AG10803 (cell line): Measurements from ENCODE around the gene DTD1.
A peak's percentile ranks its signal among the peaks of the same experiment; 100 is the strongest.

Experiments used
- DNase-seq: peaks from one replicate; pipeline ENCODE4 v3.0.0; 2010; ENCODE audit warnings: low read depth
- H3K4me3 ChIP-seq: 2 replicates; pipeline ENCODE4 v1.5.1; 2011; ENCODE audit warnings: mild to moderate bottlenecking, low read length, control low read depth
- TF ChIP-seq, protein P1 (sequence below): conservative IDR thresholded peaks from 2 replicates; pipeline ENCODE4 v1.5.1; 2011; ENCODE audit warnings: mild to moderate bottlenecking, low read length, control low read depth, inconsistent platforms

Gene DTD1

DNA sequence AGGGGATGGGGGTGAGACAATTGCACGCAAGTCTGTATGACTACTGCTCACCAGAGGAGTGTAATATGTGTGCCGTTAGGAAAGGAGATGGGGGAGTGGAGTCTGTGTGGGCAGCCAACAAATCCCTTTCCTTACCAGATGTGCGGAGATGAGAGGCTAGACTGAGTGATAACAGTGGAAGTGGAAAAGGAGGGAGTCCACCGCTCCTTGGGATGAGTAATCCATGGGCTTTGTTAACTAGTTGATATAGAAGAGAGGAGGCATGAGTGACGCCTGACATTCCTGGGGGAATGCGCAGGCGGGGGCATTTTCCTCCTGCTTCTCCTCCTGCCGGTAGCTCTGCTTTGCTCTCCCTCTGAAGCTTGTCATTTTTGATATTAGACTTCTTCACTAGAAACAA, 34.1 kb upstream of the DTD1 start:
- no peak for DNase-seq
- no peak overlapping the region for H3K4me3 ChIP-seq
- TF ChIP-seq, protein P1, sequence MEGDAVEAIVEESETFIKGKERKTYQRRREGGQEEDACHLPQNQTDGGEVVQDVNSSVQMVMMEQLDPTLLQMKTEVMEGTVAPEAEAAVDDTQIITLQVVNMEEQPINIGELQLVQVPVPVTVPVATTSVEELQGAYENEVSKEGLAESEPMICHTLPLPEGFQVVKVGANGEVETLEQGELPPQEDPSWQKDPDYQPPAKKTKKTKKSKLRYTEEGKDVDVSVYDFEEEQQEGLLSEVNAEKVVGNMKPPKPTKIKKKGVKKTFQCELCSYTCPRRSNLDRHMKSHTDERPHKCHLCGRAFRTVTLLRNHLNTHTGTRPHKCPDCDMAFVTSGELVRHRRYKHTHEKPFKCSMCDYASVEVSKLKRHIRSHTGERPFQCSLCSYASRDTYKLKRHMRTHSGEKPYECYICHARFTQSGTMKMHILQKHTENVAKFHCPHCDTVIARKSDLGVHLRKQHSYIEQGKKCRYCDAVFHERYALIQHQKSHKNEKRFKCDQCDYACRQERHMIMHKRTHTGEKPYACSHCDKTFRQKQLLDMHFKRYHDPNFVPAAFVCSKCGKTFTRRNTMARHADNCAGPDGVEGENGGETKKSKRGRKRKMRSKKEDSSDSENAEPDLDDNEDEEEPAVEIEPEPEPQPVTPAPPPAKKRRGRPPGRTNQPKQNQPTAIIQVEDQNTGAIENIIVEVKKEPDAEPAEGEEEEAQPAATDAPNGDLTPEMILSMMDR: no peak

DNA sequence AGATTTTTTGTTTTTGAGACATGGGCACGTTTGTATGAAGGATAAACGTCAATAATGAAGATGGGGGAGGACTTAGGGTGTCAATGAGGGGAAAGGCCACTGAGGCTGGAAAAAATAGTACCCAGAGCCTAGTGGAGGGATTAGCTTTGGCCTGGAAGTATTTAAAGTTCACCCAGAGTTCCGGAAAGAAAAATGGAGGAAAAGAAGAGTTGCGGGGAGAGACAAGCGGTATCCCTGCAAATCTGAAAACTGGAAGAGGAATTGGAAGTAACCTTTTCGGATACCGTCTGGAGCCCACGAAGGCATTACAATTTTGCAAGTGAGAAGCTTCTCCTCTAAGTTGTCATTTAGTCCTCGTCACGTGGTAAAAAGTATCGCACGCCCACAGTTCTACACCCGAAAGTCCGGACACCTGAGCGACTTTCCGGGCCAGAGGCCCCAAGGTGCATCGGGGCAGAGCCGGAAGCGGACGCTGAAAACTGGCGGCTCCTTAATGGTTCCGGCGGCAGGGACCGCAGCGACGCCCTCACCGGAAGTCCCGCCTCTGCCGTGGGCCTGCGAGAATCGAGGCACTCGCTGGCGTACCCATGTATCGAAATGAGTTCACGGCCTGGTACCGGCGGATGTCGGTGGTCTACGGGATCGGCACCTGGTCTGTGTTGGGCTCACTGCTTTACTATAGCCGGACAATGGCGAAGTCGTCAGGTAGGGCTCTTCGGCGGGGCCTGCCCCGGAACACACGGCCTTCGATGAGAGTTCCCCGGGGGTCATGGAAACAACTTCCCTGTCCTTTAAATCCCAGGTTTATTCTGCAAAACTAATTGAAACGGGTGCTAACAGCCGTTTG, 20.7 kb upstream of the DTD1 start, which contains the start of gene SMIM26:
SMIM26 (plus strand) TSS at position 541 of the 847 bp plus-strand sequence; CDS start at position 588, 47 bp downstream.
- TF ChIP-seq, protein P1: no peak
- H3K4me3 ChIP-seq: peak within 1 kb of the TSS; percentile 65
- peak; percentile 85 for DNase-seq

DNA sequence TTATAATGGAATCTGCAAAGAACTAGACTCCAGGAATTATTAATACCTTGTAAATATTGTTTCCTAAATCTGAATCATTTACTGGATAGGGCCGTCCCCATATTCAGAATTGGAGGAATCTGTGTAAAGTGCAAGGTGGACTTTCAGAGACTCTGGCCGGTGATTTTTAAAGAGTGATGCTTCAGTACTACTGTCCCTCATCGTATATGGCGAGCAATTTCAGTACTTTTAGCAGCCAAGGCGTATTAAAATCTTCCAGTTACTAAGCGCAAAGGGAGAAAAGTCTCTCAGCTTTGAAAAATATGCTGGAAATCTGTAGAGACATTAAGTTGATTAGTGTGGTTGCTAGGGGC, 20.1 kb upstream of the DTD1 start:
- TF ChIP-seq, protein P1: no peak
- DNase-seq: no peak
- peak overlapping the region; percentile 65 for H3K4me3 ChIP-seq

DNA sequence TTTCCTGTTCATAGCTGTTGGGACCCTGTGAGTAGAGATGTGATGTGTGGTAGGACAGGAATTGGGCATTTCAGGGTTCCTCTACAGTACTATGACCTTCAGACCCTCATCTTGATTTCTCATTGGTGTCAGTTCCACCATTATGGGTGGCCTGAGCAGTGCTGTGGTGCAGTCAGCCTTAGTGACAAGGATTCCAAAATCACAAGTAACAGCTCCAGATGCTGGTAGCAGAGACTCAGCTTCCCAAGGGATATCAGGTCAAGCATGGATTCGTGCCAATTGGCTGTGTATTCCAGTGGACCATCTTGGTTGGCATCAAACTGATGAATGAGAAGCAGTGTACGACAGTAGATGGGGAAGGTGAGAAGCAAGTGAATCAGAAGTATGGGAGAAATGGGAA, 16.8 kb upstream of the DTD1 start:
- TF ChIP-seq, protein P1: no peak
- no peak for DNase-seq
- H3K4me3 ChIP-seq: no peak overlapping the region

DNA sequence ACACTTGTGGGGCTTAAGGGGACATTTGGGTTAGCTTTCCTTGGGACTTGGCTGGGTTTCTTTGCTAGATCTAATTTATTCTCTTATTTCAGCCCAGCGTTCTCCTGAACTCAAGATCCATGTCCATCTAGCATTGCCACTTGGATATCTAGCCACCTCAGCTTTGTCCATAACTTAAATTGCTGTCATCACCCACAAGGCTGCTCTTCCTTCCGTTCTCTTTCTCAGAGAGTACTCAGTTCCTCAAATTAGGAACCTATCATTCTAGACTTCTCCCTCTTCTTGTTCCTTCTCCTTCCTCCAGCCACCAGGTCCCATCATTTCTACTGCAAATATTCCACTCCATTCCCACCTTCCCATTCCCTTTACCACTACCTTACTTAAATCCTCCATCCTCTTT, 16.3 kb upstream of the DTD1 start:
- no peak for DNase-seq
- TF ChIP-seq, protein P1: no peak
- H3K4me3 ChIP-seq: no peak overlapping the region

DNA sequence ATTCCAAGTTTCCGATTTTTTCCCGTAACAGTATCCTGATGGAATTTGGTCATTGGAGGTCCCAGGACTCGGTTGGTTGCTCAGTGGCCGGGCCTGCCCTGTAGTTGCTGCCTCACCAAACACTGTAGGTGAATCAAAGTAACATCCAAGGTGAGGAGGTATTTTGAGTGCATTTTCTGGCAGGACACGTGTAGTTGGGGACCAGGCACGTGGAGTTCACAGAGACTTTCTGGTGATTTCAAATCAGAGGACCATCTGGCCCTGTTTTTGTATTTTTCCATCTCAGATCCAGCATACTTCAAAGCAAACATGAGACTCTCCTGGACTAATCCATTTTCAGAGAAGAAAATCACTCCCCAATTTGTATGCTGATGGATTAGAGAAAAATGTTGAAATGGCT, 9.9 kb upstream of the DTD1 start:
- DNase-seq: no peak
- no peak overlapping the region for H3K4me3 ChIP-seq
- TF ChIP-seq, protein P1: no peak

DNA sequence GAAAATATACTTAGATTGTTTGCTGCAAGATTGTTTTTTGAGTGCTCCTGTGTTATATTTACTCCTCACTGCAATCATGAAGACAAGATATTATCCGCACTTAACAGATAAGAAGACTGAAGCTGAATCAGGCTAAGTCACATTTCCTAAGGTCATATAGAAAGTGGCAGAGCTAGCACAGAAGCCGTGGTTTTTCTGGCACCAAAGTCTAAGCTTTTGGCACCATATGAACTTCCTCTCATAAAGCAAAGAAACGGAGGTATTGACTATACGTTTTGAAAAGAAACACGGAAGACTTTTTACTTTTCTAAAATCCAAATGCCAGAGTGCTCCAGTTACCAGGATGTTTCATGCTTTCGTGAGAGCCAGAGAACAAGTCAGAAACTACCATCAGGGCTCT, 9.3 kb upstream of the DTD1 start:
- TF ChIP-seq, protein P1: no peak
- no peak overlapping the region for H3K4me3 ChIP-seq
- no peak for DNase-seq
